22Rv1 (cell line): ENCODE results near the gene PARD3B.

Source experiments
- ZFX ChIP-seq: fragments of 450-650 bp; IDR thresholded peaks from 2 replicates; pipeline ENCODE4 v1.6.1; 2017; ENCODE audit warnings: antibody characterized with exemption, borderline replicate concordance
- TF ChIP-seq, protein P1 (sequence below): fragments of 450-650 bp; IDR thresholded peaks from 2 replicates; pipeline ENCODE4 v1.5.1; 2017; ENCODE audit warnings: mild to moderate bottlenecking

DNA sequence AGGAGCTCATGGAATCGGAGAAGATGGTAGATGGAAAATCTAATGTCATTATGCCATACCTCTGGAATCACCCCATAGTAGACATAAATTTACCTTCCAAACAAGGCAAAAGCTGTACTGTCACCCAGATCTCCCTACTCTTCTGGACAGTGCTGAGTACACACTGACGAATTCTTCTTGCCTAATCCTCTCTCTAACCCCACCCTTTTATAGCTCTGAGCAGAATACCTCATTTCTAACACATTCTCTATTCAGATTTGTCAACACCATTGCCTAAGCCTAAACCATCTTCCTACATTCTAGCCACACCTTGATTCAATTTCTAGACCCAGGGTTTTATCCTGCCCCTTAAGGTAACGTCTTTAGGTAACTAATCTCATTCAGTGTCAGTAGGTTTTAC, 816.0 kb downstream of the PARD3B start:
- no peak for TF ChIP-seq ZFX
- TF ChIP-seq, protein P1, sequence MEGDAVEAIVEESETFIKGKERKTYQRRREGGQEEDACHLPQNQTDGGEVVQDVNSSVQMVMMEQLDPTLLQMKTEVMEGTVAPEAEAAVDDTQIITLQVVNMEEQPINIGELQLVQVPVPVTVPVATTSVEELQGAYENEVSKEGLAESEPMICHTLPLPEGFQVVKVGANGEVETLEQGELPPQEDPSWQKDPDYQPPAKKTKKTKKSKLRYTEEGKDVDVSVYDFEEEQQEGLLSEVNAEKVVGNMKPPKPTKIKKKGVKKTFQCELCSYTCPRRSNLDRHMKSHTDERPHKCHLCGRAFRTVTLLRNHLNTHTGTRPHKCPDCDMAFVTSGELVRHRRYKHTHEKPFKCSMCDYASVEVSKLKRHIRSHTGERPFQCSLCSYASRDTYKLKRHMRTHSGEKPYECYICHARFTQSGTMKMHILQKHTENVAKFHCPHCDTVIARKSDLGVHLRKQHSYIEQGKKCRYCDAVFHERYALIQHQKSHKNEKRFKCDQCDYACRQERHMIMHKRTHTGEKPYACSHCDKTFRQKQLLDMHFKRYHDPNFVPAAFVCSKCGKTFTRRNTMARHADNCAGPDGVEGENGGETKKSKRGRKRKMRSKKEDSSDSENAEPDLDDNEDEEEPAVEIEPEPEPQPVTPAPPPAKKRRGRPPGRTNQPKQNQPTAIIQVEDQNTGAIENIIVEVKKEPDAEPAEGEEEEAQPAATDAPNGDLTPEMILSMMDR: no peak
